Esophagus squamous epithelium (tissue), 5 donors: ENCODE data around the gene CLSTN2. TPM values are rescaled to one million over a fixed set of nuclear protein-coding genes. Genes with fewer than 3 reads are reported as not detected.

ENCODE experiments used
- DNase-seq: peaks from one replicate; lab custom pipeline; 2025; lab: John Stamatoyannopoulos, UW
- H3K27ac ChIP-seq, 4 donors: fragments of 200-600 bp; sonication (generic); one replicate each; pipeline ENCODE4 v1.5.1; 2016 to 2019; ENCODE audit warnings: mild to moderate bottlenecking in 1 of 4
- H3K27me3 ChIP-seq, 4 donors: fragments of 200-600 bp; sonication (generic); 1 replicate in 3 of 4; 2 replicates in 1 of 4; pipeline versions ENCODE4 v1.5.1 to v1.6.0; 2017 to 2021; ENCODE audit warnings: antibody characterized with exemption in 1 of 4
- H3K36me3 ChIP-seq, 3 donors: fragments of 200-600 bp; sonication (generic); one replicate each; pipeline ENCODE4 v1.5.1; 2016 to 2019
- H3K4me1 ChIP-seq, 3 donors: fragments of 200-600 bp; sonication (generic); one replicate each; pipeline ENCODE4 v1.5.1; 2017 to 2019
- H3K4me3 ChIP-seq, 4 donors: fragments of 200-600 bp; sonication (generic); 1 replicate in 3 of 4; 2 replicates in 1 of 4; pipeline ENCODE4 v1.5.1; 2016 to 2019; ENCODE audit warnings: mild to moderate bottlenecking in 2 of 4, moderate library complexity in 1 of 4
- H3K9me3 ChIP-seq, 3 donors: fragments of 200-600 bp; sonication (generic); one replicate each; pipeline ENCODE4 v1.5.1; 2016 to 2019
- POLR2A ChIP-seq, 4 donors: fragments of 450-650 bp; IDR thresholded peaks; one replicate each; pipeline ENCODE4 v1.6.1; 2017; ENCODE audit warnings: antibody characterized with exemption in 4 of 4, mild to moderate bottlenecking in 4 of 4, moderate library complexity in 3 of 4
- WGBS, 2 donors: methylation state at CpG; one replicate each; pipeline ENCODE4 v1.1.5; 2018; 5-methylcytosine and 5-hydroxymethylcytosine counted together
- intact Hi-C: fragments of 100-400 bp; cut with DNase I; formaldehyde crosslinking; loops from one replicate; pipeline ENCODE4 v1.15.0; 2022
- total RNA-seq, 4 donors: library from RNA; depleted of rRNA; stranded (reverse); fragments of >200 nt; gene quantifications; one replicate each; pipeline ENCODE4 v1.1.0, GENCODE V29; 2016
- TF ChIP-seq, protein P1 (sequence below), 6 experiments: fragments of 450-650 bp in 4 of 6; fragments of 200-600 bp in 2 of 6; sonication (generic) in 2 of 6; IDR thresholded peaks; one replicate each; pipeline ENCODE4 v1.5.1; 2016 to 2019; ENCODE audit warnings: antibody characterized with exemption in 6 of 6, mild to moderate bottlenecking in 4 of 6, moderate library complexity in 4 of 6
- donor health status: DM: yes; HTN: yes; CAD: no.

The CLSTN2 gene
- total RNA-seq, 4 donors from 2014 or later, result 0.53 to 5.0 (median 3.1) TPM

DNA sequence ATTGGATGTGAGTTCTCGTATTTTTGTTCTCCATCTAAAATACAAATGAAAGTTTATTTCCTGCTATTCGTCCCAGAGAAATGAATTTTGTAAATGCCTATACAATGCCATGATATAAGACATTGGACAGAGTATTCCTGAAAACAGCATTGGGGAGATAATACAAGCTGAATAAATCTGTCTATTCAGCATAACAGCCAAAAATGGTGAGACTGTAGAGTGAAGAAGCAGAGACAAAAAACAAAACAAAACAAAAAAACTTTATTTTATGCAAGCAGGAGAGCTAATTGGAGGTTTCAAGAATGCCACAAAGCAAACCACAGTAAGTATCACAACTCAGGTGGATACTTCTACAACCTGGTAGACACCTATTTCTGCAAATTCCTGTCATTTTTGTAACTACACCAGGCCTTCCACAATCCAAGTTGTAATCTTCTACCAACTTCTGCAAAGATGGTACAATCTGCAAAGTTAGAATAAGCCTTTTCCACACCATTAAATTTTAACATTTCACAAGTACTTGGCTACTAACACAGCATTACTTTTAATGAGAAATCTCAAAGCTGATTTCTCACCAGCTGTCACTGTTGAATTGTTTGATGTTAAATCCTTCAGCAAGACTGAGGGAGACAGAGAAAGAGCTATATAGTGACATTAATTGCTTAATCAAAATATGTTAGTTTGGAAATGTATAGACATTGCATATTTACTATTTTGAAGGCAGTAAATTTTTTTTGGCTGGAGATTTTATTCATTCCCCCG lies 163.1 kb downstream of the CLSTN2 start:
- intact Hi-C loops, result no loop called here
- Histone ChIP-seq H3K36me3 (no peaks in the 10 kb centered on the region), H3K27me3 (no peaks in the 10 kb centered on the region), H3K4me1 (peaks cover 0 to 14% (median 0%) of the 10 kb centered on the region in 3 donors), H3K9me3 (no peaks in the 10 kb centered on the region), H3K4me3 (no peak overlapping the region), H3K27ac (no peak overlapping the region)
- no peak for TF ChIP-seq POLR2A (IDR thresholded peaks at IDR 0.05)
- TF ChIP-seq, protein P1, sequence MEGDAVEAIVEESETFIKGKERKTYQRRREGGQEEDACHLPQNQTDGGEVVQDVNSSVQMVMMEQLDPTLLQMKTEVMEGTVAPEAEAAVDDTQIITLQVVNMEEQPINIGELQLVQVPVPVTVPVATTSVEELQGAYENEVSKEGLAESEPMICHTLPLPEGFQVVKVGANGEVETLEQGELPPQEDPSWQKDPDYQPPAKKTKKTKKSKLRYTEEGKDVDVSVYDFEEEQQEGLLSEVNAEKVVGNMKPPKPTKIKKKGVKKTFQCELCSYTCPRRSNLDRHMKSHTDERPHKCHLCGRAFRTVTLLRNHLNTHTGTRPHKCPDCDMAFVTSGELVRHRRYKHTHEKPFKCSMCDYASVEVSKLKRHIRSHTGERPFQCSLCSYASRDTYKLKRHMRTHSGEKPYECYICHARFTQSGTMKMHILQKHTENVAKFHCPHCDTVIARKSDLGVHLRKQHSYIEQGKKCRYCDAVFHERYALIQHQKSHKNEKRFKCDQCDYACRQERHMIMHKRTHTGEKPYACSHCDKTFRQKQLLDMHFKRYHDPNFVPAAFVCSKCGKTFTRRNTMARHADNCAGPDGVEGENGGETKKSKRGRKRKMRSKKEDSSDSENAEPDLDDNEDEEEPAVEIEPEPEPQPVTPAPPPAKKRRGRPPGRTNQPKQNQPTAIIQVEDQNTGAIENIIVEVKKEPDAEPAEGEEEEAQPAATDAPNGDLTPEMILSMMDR (IDR thresholded peaks at IDR 0.05), result no peak
- 72 to 81% methylated on average over 3 of the region's 3 CpGs for WGBS, 2 donors
- DNase-seq, result no peak

DNA sequence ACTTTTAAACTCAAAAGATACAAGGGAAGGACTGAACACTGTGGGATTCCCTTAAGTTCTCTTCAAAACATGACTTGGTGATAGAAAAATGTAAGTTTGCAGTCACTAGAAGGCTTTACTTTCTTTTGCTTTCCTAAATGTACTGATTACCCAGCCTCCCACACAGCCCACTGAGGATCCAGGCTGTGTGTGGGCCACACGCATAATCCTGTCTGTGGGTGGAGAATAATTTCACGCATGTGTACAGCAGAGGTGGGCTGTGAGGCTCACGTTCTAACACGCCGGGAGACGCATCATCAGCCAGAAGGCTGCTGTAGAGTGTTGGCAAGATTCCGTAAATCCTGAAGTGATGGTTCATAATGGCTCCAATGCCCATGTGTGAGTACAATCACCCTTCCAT lies 165.5 kb downstream of the CLSTN2 start:
- 81 to 84% methylated on average over 7 of the region's 7 CpGs for WGBS, 2 donors
- Histone ChIP-seq H3K4me1 (no peaks in the 10 kb centered on the region), H3K36me3 (no peaks in the 10 kb centered on the region), H3K27ac (no peak overlapping the region), H3K27me3 (no peaks in the 10 kb centered on the region), H3K9me3 (no peaks in the 10 kb centered on the region), H3K4me3 (no peak overlapping the region)
- DNase-seq, result no peak
- TF ChIP-seq, protein P1 (IDR thresholded peaks at IDR 0.05), result no peak
- TF ChIP-seq POLR2A (IDR thresholded peaks at IDR 0.05), result no peak
- intact Hi-C loops, result no loop called here

DNA sequence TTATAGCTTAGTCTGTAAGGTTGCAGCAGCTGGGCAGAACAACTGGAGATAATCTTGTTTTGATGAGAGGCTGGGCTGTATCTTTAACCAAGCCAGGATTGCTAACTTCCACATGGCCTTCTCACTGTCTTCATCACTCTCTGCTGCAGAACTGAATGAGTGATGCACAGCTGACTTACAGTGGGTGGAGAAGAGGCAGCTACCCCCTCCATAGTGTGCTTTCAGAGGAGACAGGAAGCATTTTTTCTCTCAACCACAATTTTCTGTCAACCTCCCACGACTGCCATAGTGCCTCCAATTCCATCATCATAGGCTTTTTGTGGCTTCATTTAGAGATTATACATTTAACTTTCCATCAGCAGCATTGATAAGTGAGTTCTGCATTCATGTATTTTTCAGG lies 168.2 kb downstream of the CLSTN2 start:
- TF ChIP-seq, protein P1 (IDR thresholded peaks at IDR 0.05), result no peak
- H3K4me3 ChIP-seq, result no peak overlapping the region
- DNase-seq, result no peak
- no peaks in the 10 kb centered on the region for H3K4me1 ChIP-seq
- WGBS, 2 donors, result 25 to 33% methylated on average over 1 of the region's 1 CpG
- no peak overlapping the region for H3K27ac ChIP-seq
- intact Hi-C loops, result no loop called here
- no peaks in the 10 kb centered on the region for H3K9me3 ChIP-seq
- no peaks in the 10 kb centered on the region for H3K36me3 ChIP-seq
- H3K27me3 ChIP-seq, result no peaks in the 10 kb centered on the region

DNA sequence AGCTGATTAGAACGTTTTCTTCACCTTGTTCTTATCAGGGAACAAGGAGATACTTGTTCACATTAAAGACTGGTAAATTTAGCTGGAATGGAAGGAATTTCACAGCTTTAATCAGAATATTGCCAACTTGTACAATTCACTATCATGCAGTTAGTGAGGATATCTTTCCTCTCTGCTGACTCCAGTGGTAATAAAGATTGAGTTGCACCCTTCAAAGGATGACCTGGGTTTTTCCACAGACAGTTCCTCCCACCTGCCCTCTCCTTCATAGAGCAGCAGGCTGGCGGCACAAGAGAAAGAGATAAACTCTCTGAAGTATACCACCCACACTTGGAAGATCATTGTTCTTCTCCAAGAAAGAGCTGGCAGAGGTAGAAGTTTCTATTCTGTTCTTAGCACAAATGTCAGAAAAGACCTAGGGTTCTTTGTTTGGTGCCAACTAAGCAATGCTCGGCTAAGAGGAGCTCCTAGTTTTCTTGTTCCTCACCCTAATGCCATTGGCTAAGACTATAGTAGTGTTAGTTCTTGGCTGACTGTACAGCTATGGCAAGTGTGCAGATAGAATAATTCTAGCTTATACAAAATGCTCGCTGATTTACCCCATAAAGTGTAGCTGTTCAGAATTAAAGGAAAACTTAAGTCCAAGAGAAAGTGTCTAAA lies 169.1 kb downstream of the CLSTN2 start:
- Histone ChIP-seq H3K4me1 (no peaks in the 10 kb centered on the region), H3K27me3 (no peaks in the 10 kb centered on the region), H3K36me3 (no peaks in the 10 kb centered on the region), H3K4me3 (no peak overlapping the region), H3K9me3 (no peaks in the 10 kb centered on the region), H3K27ac (no peak overlapping the region)
- intact Hi-C loops, result no loop called here
- TF ChIP-seq POLR2A (IDR thresholded peaks at IDR 0.05), result no peak
- TF ChIP-seq, protein P1 (IDR thresholded peaks at IDR 0.05), result no peak
- WGBS, 2 donors, result 59 to 60% methylated on average over 4 of the region's 4 CpGs
- DNase-seq, result no peak
